GM12878 (cell line): Measurements from ENCODE around the gene HIBCH. TPM values are rescaled to one million over a fixed set of nuclear protein-coding genes. Genes with fewer than 3 reads are reported as not detected.

Experiments
- ATAC-seq: fragments of 200-7000 bp; cut with Tn5 transposase; 3 replicates; pipeline ENCODE4 v1.9.1; 2020; ENCODE audit warnings: mild to moderate bottlenecking, moderate library complexity
- BruUV-seq: library from RNA; stranded (reverse); fragments of 400-500 nt; replicated peaks from 2 replicates; lab custom pipeline; 2021; lab: Mats Ljungman, UMichigan
- CTCF ChIA-PET: fragments of 300-600 bp; sonication (Branson Sonifier 250); formaldehyde crosslinking; extraction: SDS; loops from one replicate; lab custom pipeline; 2021; ENCODE audit warnings: inconsistent platforms; lab: Yijun Ruan, JAX
- POLR2A ChIA-PET: fragments of 350-600 bp; formaldehyde crosslinking; extraction: SDS; loops from one replicate; lab custom pipeline; 2021; ENCODE audit warnings: inconsistent platforms; lab: Charles Lee
- RAD21 ChIA-PET: fragments of 300-600 bp; sonication (Branson Sonifier 250); formaldehyde crosslinking; loops from one replicate; lab custom pipeline; 2023; ENCODE audit warnings: antibody characterized with exemption; ENCODE audit not compliant: unreplicated experiment; lab: Charles Lee
- SMC1A ChIA-PET: fragments of 300-600 bp; sonication (Branson Sonifier 250); formaldehyde crosslinking; loops from one replicate; lab custom pipeline; 2023; ENCODE audit not compliant: unreplicated experiment, uncharacterized antibody; lab: Charles Lee
- DNase-seq: peaks from one replicate; pipeline ENCODE4 v3.0.0-alpha.2; 2011; ENCODE audit warnings: low read depth, low spot score
- FAIRE-seq: peaks from 3 replicates; lab custom pipeline; 2011; peaks lifted over from hg19 to GRCh38; lab: Jason Lieb, UNC
- H2AFZ ChIP-seq: 2 replicates; pipeline ENCODE4 v1.6.0; 2011; ENCODE audit warnings: low read depth, low read length, control low read depth; ENCODE audit not compliant: control insufficient read depth
- H3K27ac ChIP-seq: 2 replicates; pipeline ENCODE4 v1.5.1; 2011; ENCODE audit warnings: control low read depth; ENCODE audit not compliant: control insufficient read depth, insufficient read depth
- H3K27me3 ChIP-seq, 2 experiments: replicated peaks in 1 of 2; 2 replicates each; pipeline versions ENCODE4 v1.6.0 to v1.6.1; 2011; ENCODE audit warnings: low read length in 1 of 2; ENCODE audit not compliant: control insufficient read depth in 2 of 2, insufficient read depth in 2 of 2
- H3K36me3 ChIP-seq, 2 experiments: 2 replicates each; pipeline ENCODE4 v1.5.1; 2011; ENCODE audit warnings: low read length in 1 of 2; ENCODE audit not compliant: control insufficient read depth in 2 of 2, insufficient read depth in 2 of 2
- H3K4me1 ChIP-seq: 2 replicates; pipeline ENCODE4 v1.6.1; 2011; ENCODE audit warnings: mild to moderate bottlenecking, low read length, moderate library complexity, mixed read lengths; ENCODE audit not compliant: control insufficient read depth, insufficient read depth
- H3K4me2 ChIP-seq: 2 replicates; pipeline ENCODE4 v1.6.0; 2011; ENCODE audit warnings: control low read depth; ENCODE audit not compliant: control insufficient read depth, insufficient read depth
- H3K4me3 ChIP-seq: fragments of 200-600 bp; sonication (generic); 2 replicates; pipeline ENCODE4 v1.5.1; 2016
- H3K79me2 ChIP-seq: 2 replicates; pipeline ENCODE4 v1.6.0; 2011; ENCODE audit warnings: low read length; ENCODE audit not compliant: control insufficient read depth, insufficient read depth
- H3K9ac ChIP-seq: 2 replicates; pipeline ENCODE4 v1.8.0; 2011; ENCODE audit warnings: low read length, control low read depth, mixed read lengths; ENCODE audit not compliant: control insufficient read depth, insufficient read depth
- H3K9me3 ChIP-seq: replicated peaks from 3 replicates; pipeline ENCODE4 v1.5.1; 2011; ENCODE audit warnings: mild to moderate bottlenecking, low read length; ENCODE audit not compliant: control insufficient read depth, insufficient read depth
- H4K20me1 ChIP-seq: 2 replicates; pipeline ENCODE4 v1.6.0; 2011; ENCODE audit not compliant: control insufficient read depth, insufficient read depth
- BACH1 ChIP-seq: fragments of 450-650 bp; IDR thresholded peaks from 2 replicates; pipeline ENCODE4 v1.6.1; 2017; ENCODE audit warnings: mild to moderate bottlenecking, borderline replicate concordance
- BMI1 ChIP-seq: fragments of 450-650 bp; IDR thresholded peaks from 2 replicates; pipeline ENCODE4 v1.6.1; 2016; ENCODE audit warnings: mild to moderate bottlenecking, moderate library complexity, borderline replicate concordance
- DPF2 ChIP-seq: fragments of 450-650 bp; IDR thresholded peaks from 2 replicates; pipeline ENCODE4 v1.6.1; 2017; ENCODE audit warnings: mild to moderate bottlenecking
- E4F1 ChIP-seq: fragments of 450-650 bp; IDR thresholded peaks from 2 replicates; pipeline ENCODE4 v1.6.1; 2018; ENCODE audit warnings: borderline replicate concordance, mild to moderate bottlenecking; ENCODE audit not compliant: partially characterized antibody
- HCFC1 ChIP-seq: fragments of 150-350 bp; IDR thresholded peaks from 2 replicates; pipeline ENCODE4 v1.6.1; 2014; ENCODE audit warnings: low read length
- IKZF1 ChIP-seq: fragments of 450-650 bp; conservative IDR thresholded peaks from 2 replicates; pipeline ENCODE4 v1.6.1; 2017; ENCODE audit warnings: antibody characterized with exemption, mild to moderate bottlenecking
- IRF3 ChIP-seq: fragments of 450-650 bp; IDR thresholded peaks from 2 replicates; pipeline ENCODE4 v1.6.1; 2014; ENCODE audit warnings: mild to moderate bottlenecking
- MEF2B ChIP-seq: fragments of 450-650 bp; IDR thresholded peaks from 2 replicates; pipeline ENCODE4 v1.6.1; 2018; ENCODE audit warnings: mild to moderate bottlenecking, moderate library complexity; ENCODE audit not compliant: partially characterized antibody, poor library complexity, severe bottlenecking
- MTA2 ChIP-seq: fragments of 450-650 bp; IDR thresholded peaks from 2 replicates; pipeline ENCODE4 v1.6.1; 2016; ENCODE audit warnings: low read depth, mild to moderate bottlenecking, moderate library complexity
- ZBTB4 ChIP-seq: fragments of 450-650 bp; formaldehyde crosslinking; IDR thresholded peaks from 2 replicates; pipeline ENCODE4 v1.4.0; 2022; ENCODE audit warnings: mild to moderate bottlenecking, moderate library complexity
- ZNF592 ChIP-seq: fragments of 450-650 bp; IDR thresholded peaks from 2 replicates; pipeline ENCODE4 v1.6.1; 2017; ENCODE audit warnings: mild to moderate bottlenecking, moderate library complexity
- WGBS: methylation state at CpG from one replicate; pipeline ENCODE4 v1.1.6; 2016; ENCODE audit warnings: low lambda C conversion rate; ENCODE audit not compliant: insufficient replicate concordance, insufficient coverage; ENCODE audit errors: missing lambda C conversion rate; 5-methylcytosine and 5-hydroxymethylcytosine counted together
- in situ Hi-C: fragments of 300-500 bp; cut with MboI; formaldehyde crosslinking; loops from 9 replicates; pipeline ENCODE4 v1.14.3; 2018; ENCODE audit warnings: mixed read lengths
- intact Hi-C: fragments of 100-400 bp; cut with micrococcal nuclease; formaldehyde crosslinking; loops from one replicate; pipeline ENCODE4 v1.14.2; 2022; ENCODE audit not compliant: unreplicated experiment
- polyA plus RNA-seq, 11 experiments: library from polyadenylated mRNA; depleted of rRNA in 4 of 11; unstranded in 6 of 11; stranded (reverse) in 5 of 11; fragments of >200 nt; fragmentation: Nextera tagmentation in 4 of 11; fragmentation: Illumina TruSeq in 1 of 11; extraction: Ambion mirVana in 4 of 11; extraction: Trizol in 1 of 11; gene quantifications; 1 replicate in 1 of 11; 2 replicates in 10 of 11; pipeline versions ENCODE4 v1.2.1 to v1.2.3, GENCODE V29; 2011 to 2016; ENCODE audit warnings: inconsistent platforms in 2 of 11, missing spikeins in 2 of 11, low read depth in 1 of 11
- total RNA-seq, 4 experiments: library from RNA; depleted of rRNA in 3 of 4; stranded (reverse); fragments of >200 nt in 3 of 4; fragmentation: Illumina TruSeq in 1 of 4; extraction: Trizol in 1 of 4; gene quantifications; 2 replicates each; pipeline versions ENCODE4 v1.2.1 to v1.2.3, GENCODE V29; 2013 to 2021

HIBCH gene
- total and polyA plus RNA-seq, 10 of the 15 experiments (the other 5 are each of a cell fraction or from before 2014, with no cell fraction given), result 22.3 to 81.0 (median 37.4) TPM

- ChIA-PET SMC1A (interaction anchor here (0.8 to 5.3 kb wide), 5 partner anchors 9 to 1904 kb away, joined by 3 to 46 read pairs (median 5); partner anchors contain the start of gene INPP1), RAD21 (interaction anchor here (0.7 to 1.5 kb wide), 2 partner anchors 10 to 447 kb away, joined by 4 to 8 read pairs; no protein-coding TSS in a partner anchor), CTCF (interaction anchor here (0.6 to 5.0 kb wide), 6 partner anchors 9 to 507 kb away, joined by 3 to 45 read pairs (median 6); partner anchors contain the start of gene INPP1), POLR2A (interaction anchor here (1.0 to 2.1 kb wide), 2 partner anchors 10 kb away, joined by 3 to 9 read pairs; partner anchors contain the start of gene INPP1)
- H3K36me3 ChIP-seq, result no peaks in the 10 kb centered on the region
- H3K9ac ChIP-seq, result no peak overlapping the region
- in situ Hi-C loops, result no loop called here
- 94% methylated on average over 12 of the region's 12 CpGs for WGBS
- H4K20me1 ChIP-seq, result no peaks in the 10 kb centered on the region
- H3K27me3 ChIP-seq, result no peaks in the 10 kb centered on the region
- FAIRE-seq (no peak), ATAC-seq (no peak), DNase-seq (no peak)
- H3K4me2 ChIP-seq, result no peak overlapping the region
- peaks cover 3% of the 10 kb centered on the region; the same call in 1 of the 2 replicates for H3K4me1 ChIP-seq
- no peaks in the 10 kb centered on the region for H3K9me3 ChIP-seq
- H2AFZ ChIP-seq, result no peak overlapping the region
- H3K4me3 ChIP-seq, result no peak overlapping the region
- H3K27ac ChIP-seq, result no peak overlapping the region
- BruUV-seq, result no TSS peak
- H3K79me2 ChIP-seq, result no peaks in the 10 kb centered on the region
- TF ChIP-seq DPF2 (no peak), MEF2B (no peak), IRF3 (no peak), BMI1 (no peak), HCFC1 (no peak), E4F1 (no peak), ZNF592 (no peak), BACH1 (no peak), MTA2 (no peak), IKZF1 (no peak), ZBTB4 (CRISPR knock-in tag) (no peak)
- intact Hi-C loops, result no loop called here
Measured at GRCh38 chr2:190354003-190354690, 34.5 kb upstream of the HIBCH start.
